HepG2 (cell line): Measurements from ENCODE around the gene TRPM1. TPM values are rescaled to one million over a fixed set of nuclear protein-coding genes. Genes with fewer than 3 reads are reported as not detected.

ENCODE experiments used
- ATAC-seq: fragments of 200-7000 bp; cut with Tn5 transposase; 3 replicates; pipeline ENCODE4 v1.9.1; 2020; ENCODE audit warnings: mild to moderate bottlenecking, moderate library complexity
- BruUV-seq: library from RNA; stranded (reverse); fragments of 400-500 nt; replicated peaks from 2 replicates; lab custom pipeline; 2021; lab: Mats Ljungman, UMichigan
- CTCF ChIA-PET: fragments of 300-600 bp; formaldehyde crosslinking; extraction: SDS; loops from one replicate; lab custom pipeline; 2021; ENCODE audit warnings: low total read pairs, inconsistent platforms, low intra/inter-chr PET ratio; lab: Yijun Ruan, JAX
- POLR2A ChIA-PET: fragments of 350-600 bp; sonication (Branson Sonifier 250); formaldehyde crosslinking; loops from one replicate; lab custom pipeline; 2020; ENCODE audit warnings: antibody characterized with exemption, inconsistent platforms; lab: Yijun Ruan, JAX
- DNase-seq: peaks from one replicate; pipeline ENCODE4 v3.0.0-alpha.2; 2015; ENCODE audit warnings: low spot score
- FAIRE-seq: peaks from 3 replicates; lab custom pipeline; 2011; peaks lifted over from hg19 to GRCh38; lab: Jason Lieb, UNC
- H2AFZ ChIP-seq: one replicate; pipeline ENCODE4 v1.6.1; 2011; ENCODE audit warnings: low read length, inconsistent platforms
- H3K27ac ChIP-seq: fragments of 300-600 bp; 3 replicates; pipeline ENCODE4 v1.8.0; 2011; ENCODE audit warnings: mixed run types, mild to moderate bottlenecking, mixed read lengths, low read length, inconsistent platforms; ENCODE audit not compliant: insufficient read depth; ENCODE audit errors: extremely low read length
- H3K27me3 ChIP-seq, 2 experiments: fragments of 200-600 bp in 1 of 2; 2 replicates in 1 of 2; 3 replicates in 1 of 2; pipeline versions ENCODE4 v1.6.0 to v1.8.0; 2011; ENCODE audit warnings: low read length in 2 of 2, mild to moderate bottlenecking in 2 of 2, moderate library complexity in 2 of 2, inconsistent platforms in 1 of 2; ENCODE audit not compliant: insufficient read depth in 2 of 2, control insufficient read depth in 1 of 2
- H3K36me3 ChIP-seq, 2 experiments: fragments of 200-600 bp in 1 of 2; replicated peaks in 1 of 2; 2 replicates in 1 of 2; 3 replicates in 1 of 2; pipeline versions ENCODE4 v1.5.1 to v1.8.0; 2011; ENCODE audit warnings: low read length in 2 of 2, inconsistent platforms in 1 of 2; ENCODE audit not compliant: insufficient read depth in 2 of 2, control insufficient read depth in 1 of 2
- H3K4me1 ChIP-seq: 2 replicates; pipeline ENCODE4 v1.5.1; 2012; ENCODE audit warnings: low read length, inconsistent platforms; ENCODE audit not compliant: insufficient read depth
- H3K4me2 ChIP-seq: 2 replicates; pipeline ENCODE4 v1.6.0; 2011; ENCODE audit warnings: low read depth, low read length, inconsistent platforms
- H3K4me3 ChIP-seq, 3 experiments: fragments of 200-600 bp in 1 of 3; sonication (generic), shearing (Covaris generic) in 1 of 3; replicated peaks in 1 of 3; 2 replicates each; pipeline ENCODE4 v1.5.1; 2011 to 2016; ENCODE audit warnings: low read length in 3 of 3, inconsistent platforms in 2 of 3, low read depth in 2 of 3, mild to moderate bottlenecking in 2 of 3, control low read depth in 1 of 3, mixed read lengths in 1 of 3; ENCODE audit not compliant: insufficient read depth in 1 of 3
- H3K79me2 ChIP-seq: one replicate; pipeline ENCODE4 v1.6.1; 2011; ENCODE audit warnings: low read length, inconsistent platforms; ENCODE audit not compliant: insufficient read depth
- H3K9ac ChIP-seq: 2 replicates; pipeline ENCODE4 v1.6.0; 2011; ENCODE audit warnings: mild to moderate bottlenecking, low read depth, low read length, inconsistent platforms; ENCODE audit not compliant: insufficient read depth
- H3K9me3 ChIP-seq: 2 replicates; pipeline ENCODE4 v1.5.1; 2012; ENCODE audit warnings: mild to moderate bottlenecking, low read length
- H4K20me1 ChIP-seq: 2 replicates; pipeline ENCODE4 v1.6.0; 2011; ENCODE audit warnings: inconsistent platforms, mild to moderate bottlenecking, low read length, moderate library complexity; ENCODE audit not compliant: insufficient read depth
- FOSL2 ChIP-seq: sonication (generic); formaldehyde crosslinking; IDR thresholded peaks from 2 replicates; pipeline ENCODE4 v1.4.0; 2020; ENCODE audit warnings: missing genetic modification reagents
- KDM2A ChIP-seq: sonication (generic); formaldehyde crosslinking; IDR thresholded peaks from 2 replicates; pipeline ENCODE4 v1.4.0; 2020; ENCODE audit warnings: low read depth, missing genetic modification reagents, borderline replicate concordance
- KDM6A ChIP-seq: IDR thresholded peaks from 2 replicates; pipeline ENCODE4 v1.6.1; 2016; ENCODE audit warnings: low read depth
- RAD21 ChIP-seq: fragments of 450-650 bp; formaldehyde crosslinking; IDR thresholded peaks from 2 replicates; pipeline ENCODE4 v1.5.0; 2020; ENCODE audit warnings: mild to moderate bottlenecking
- SALL1 ChIP-seq: sonication (generic); formaldehyde crosslinking; IDR thresholded peaks from 2 replicates; pipeline ENCODE4 v1.8.0; 2022; ENCODE audit warnings: mild to moderate bottlenecking, missing genetic modification reagents
- ZNF160 ChIP-seq: sonication (generic); formaldehyde crosslinking; IDR thresholded peaks from 2 replicates; pipeline ENCODE4 v1.8.0; 2022; ENCODE audit warnings: mild to moderate bottlenecking, inconsistent platforms, missing genetic modification reagents
- ZNF274 ChIP-seq: sonication (generic); formaldehyde crosslinking; IDR thresholded peaks from 2 replicates; pipeline ENCODE4 v1.5.1; 2020; ENCODE audit warnings: mild to moderate bottlenecking, missing genetic modification reagents
- ZNF737 ChIP-seq: sonication (generic); formaldehyde crosslinking; IDR thresholded peaks from 2 replicates; pipeline ENCODE4 v1.5.0; 2020; ENCODE audit warnings: missing genetic modification reagents, mild to moderate bottlenecking, borderline replicate concordance
- WGBS: methylation state at CpG from one replicate; pipeline ENCODE4 v1.1.6; 2017; ENCODE audit warnings: low lambda C conversion rate; 5-methylcytosine and 5-hydroxymethylcytosine counted together
- in situ Hi-C: cut with HindIII; loops from 2 replicates; pipeline ENCODE4 v1.10.0; 2017; ENCODE audit warnings: low pct_unique_long_range_greater_than_20kb; ENCODE audit not compliant: extremely low pct_ligation_motif_present
- intact Hi-C: fragments of 100-400 bp; cut with micrococcal nuclease; formaldehyde crosslinking; loops from one replicate; pipeline ENCODE4 v1.10.0; 2022; ENCODE audit not compliant: unreplicated experiment
- polyA plus RNA-seq, 8 experiments: library from polyadenylated mRNA; depleted of rRNA in 3 of 8; stranded (reverse) in 7 of 8; unstranded in 1 of 8; fragments of >200 nt; fragmentation: Illumina TruSeq in 4 of 8; extraction: Trizol in 4 of 8; gene quantifications; 2 replicates each; pipeline versions ENCODE4 v1.2.1 to v1.2.3, GENCODE V29; 2011 to 2016; ENCODE audit warnings: low read depth in 4 of 8, missing spikeins in 1 of 8, mixed read lengths in 1 of 8; ENCODE audit not compliant: insufficient read depth in 1 of 8
- total RNA-seq, 5 experiments: library from RNA; depleted of rRNA; stranded (reverse); fragments of >200 nt; fragmentation: Illumina TruSeq; extraction: Trizol; gene quantifications; 2 replicates each; pipeline ENCODE4 v1.2.3, GENCODE V29; 2016; ENCODE audit warnings: low read depth in 1 of 5
- TF ChIP-seq, protein P1 (sequence below): sonication (generic); formaldehyde crosslinking; IDR thresholded peaks from 2 replicates; pipeline ENCODE4 v1.9.0; 2022; ENCODE audit warnings: missing genetic modification reagents, mild to moderate bottlenecking, borderline replicate concordance
- TF ChIP-seq, protein P2 (sequence below): sonication (generic); formaldehyde crosslinking; IDR thresholded peaks from 2 replicates; pipeline ENCODE4 v1.5.0; 2020; ENCODE audit warnings: mild to moderate bottlenecking, missing genetic modification reagents, moderate library complexity
- TF ChIP-seq, protein P3 (sequence below): sonication (generic); formaldehyde crosslinking; IDR thresholded peaks from 2 replicates; pipeline ENCODE4 v1.4.0; 2020; ENCODE audit warnings: missing genetic modification reagents

Gene TRPM1
- total and polyA plus RNA-seq, 2 of the 13 experiments (the other 11 are each of a cell fraction or from before 2014, with no cell fraction given), result not detected

DNA sequence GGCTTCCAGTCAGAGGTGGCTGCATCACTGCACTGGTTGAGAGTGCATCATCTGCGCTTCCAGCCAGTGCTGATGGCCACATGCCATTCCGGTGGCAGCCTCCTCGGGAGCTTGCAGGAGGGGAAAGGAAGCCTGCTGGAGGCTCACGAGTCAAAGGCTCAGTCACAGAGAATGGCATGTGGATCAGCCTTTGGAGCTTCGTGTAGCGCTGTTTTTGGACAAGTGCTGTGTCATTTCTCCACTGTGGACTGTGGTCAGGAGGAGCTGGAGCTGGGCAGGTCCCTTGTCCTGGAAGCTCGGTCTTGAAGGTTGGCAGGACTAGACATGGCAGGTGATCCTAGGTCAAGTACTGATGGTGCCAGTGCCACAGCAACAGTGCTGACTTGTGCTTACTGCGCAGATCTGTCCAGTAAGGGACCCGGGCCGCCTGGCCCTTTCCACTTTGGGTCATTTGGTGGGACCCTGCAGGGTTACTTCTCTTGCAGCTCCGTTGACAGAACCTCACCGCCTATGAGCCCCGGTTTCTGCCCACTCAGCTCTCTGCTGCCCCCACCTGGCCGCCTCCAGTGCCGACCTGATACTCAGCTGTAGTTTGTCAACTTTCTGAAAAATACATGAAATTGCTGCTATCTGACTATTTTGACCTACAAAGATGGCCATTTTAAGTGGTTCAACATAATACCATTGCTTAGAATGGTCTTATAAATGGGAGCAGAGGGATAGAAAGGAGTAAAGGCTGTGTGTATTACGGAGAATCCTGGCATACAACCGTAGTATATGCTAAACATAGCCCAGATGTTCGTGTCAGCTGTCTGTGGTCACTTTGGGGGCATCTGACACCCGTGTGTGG lies 27.6 kb upstream of the TRPM1 start:
- Histone ChIP-seq H3K79me2 (no peaks in the 10 kb centered on the region), H3K9me3 (no peaks in the 10 kb centered on the region), H3K4me2 (peak overlapping the region; percentile 79), H3K9ac (no peak overlapping the region), H3K27ac (no peak overlapping the region), H2AFZ (peak overlapping the region; percentile 43), H3K4me1 (peaks cover 31% of the 10 kb centered on the region), H3K27me3 (peaks cover 0 to 1% of the 10 kb centered on the region in 2 experiments; a peak in 1 of 5 replicates), H4K20me1 (no peaks in the 10 kb centered on the region), H3K4me3 (peak overlapping the region in 1 of 3 experiments; percentile 49; a peak in 1 of 6 replicates), H3K36me3 (no peaks in the 10 kb centered on the region)
- peak; percentile 89 for ATAC-seq
- in situ Hi-C loops (loop anchor here (10.0 to 25.0 kb wide), 2 partner anchors 142 to 334 kb away; partner anchors contain the start of gene MTMR10), intact Hi-C loops (loop anchor here (2.0 to 10.0 kb wide), 3 partner anchors 134 to 234 kb away; partner anchors contain the start of gene MTMR10)
- ChIA-PET POLR2A (interaction anchor here (1.0 to 1.6 kb wide), 3 partner anchors 138 to 187 kb away, joined by 3 to 11 read pairs (median 3); partner anchors contain the start of gene MTMR10), CTCF (interaction anchor here (1.0 kb wide), 1 partner anchor 69 kb away, joined by 3 read pairs; no protein-coding TSS in a partner anchor)
- peak; percentile 75 for FAIRE-seq
- WGBS, result 25% methylated on average over 11 of the region's 19 CpGs
- peak; percentile 18 for DNase-seq
- BruUV-seq, result no TSS peak
- TF ChIP-seq KDM2A (CRISPR knock-in tag) (peak; percentile 49; the same call in 1 of the 2 replicates), ZNF274 (0 out of 2 replicates have a peak, but pooled peaks have one; percentile 17), RAD21 (CRISPR knock-in tag) (peak; percentile 81), FOSL2 (CRISPR knock-in tag) (0 out of 2 replicates have a peak, but pooled peaks have one; percentile 5), ZNF737 (CRISPR knock-in tag) (peak; percentile 40; the same call in 1 of the 2 replicates), ZNF160 (CRISPR knock-in tag) (0 out of 2 replicates have a peak, but pooled peaks have one; percentile 36), KDM6A (CRISPR knock-in tag) (no peak), SALL1 (CRISPR knock-in tag) (peak; percentile 12; the same call in 1 of the 2 replicates)
- TF ChIP-seq, protein P1, sequence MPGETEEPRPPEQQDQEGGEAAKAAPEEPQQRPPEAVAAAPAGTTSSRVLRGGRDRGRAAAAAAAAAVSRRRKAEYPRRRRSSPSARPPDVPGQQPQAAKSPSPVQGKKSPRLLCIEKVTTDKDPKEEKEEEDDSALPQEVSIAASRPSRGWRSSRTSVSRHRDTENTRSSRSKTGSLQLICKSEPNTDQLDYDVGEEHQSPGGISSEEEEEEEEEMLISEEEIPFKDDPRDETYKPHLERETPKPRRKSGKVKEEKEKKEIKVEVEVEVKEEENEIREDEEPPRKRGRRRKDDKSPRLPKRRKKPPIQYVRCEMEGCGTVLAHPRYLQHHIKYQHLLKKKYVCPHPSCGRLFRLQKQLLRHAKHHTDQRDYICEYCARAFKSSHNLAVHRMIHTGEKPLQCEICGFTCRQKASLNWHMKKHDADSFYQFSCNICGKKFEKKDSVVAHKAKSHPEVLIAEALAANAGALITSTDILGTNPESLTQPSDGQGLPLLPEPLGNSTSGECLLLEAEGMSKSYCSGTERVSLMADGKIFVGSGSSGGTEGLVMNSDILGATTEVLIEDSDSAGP, result 0 out of 2 replicates have a peak, but pooled peaks have one; percentile 6
- TF ChIP-seq, protein P2, sequence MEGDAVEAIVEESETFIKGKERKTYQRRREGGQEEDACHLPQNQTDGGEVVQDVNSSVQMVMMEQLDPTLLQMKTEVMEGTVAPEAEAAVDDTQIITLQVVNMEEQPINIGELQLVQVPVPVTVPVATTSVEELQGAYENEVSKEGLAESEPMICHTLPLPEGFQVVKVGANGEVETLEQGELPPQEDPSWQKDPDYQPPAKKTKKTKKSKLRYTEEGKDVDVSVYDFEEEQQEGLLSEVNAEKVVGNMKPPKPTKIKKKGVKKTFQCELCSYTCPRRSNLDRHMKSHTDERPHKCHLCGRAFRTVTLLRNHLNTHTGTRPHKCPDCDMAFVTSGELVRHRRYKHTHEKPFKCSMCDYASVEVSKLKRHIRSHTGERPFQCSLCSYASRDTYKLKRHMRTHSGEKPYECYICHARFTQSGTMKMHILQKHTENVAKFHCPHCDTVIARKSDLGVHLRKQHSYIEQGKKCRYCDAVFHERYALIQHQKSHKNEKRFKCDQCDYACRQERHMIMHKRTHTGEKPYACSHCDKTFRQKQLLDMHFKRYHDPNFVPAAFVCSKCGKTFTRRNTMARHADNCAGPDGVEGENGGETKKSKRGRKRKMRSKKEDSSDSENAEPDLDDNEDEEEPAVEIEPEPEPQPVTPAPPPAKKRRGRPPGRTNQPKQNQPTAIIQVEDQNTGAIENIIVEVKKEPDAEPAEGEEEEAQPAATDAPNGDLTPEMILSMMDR, result peak; percentile 90
- TF ChIP-seq, protein P3, sequence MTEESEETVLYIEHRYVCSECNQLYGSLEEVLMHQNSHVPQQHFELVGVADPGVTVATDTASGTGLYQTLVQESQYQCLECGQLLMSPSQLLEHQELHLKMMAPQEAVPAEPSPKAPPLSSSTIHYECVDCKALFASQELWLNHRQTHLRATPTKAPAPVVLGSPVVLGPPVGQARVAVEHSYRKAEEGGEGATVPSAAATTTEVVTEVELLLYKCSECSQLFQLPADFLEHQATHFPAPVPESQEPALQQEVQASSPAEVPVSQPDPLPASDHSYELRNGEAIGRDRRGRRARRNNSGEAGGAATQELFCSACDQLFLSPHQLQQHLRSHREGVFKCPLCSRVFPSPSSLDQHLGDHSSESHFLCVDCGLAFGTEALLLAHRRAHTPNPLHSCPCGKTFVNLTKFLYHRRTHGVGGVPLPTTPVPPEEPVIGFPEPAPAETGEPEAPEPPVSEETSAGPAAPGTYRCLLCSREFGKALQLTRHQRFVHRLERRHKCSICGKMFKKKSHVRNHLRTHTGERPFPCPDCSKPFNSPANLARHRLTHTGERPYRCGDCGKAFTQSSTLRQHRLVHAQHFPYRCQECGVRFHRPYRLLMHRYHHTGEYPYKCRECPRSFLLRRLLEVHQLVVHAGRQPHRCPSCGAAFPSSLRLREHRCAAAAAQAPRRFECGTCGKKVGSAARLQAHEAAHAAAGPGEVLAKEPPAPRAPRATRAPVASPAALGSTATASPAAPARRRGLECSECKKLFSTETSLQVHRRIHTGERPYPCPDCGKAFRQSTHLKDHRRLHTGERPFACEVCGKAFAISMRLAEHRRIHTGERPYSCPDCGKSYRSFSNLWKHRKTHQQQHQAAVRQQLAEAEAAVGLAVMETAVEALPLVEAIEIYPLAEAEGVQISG (CRISPR knock-in tag), result no peak
